Measurements from ENCODE around the gene PCGF2.

PCGF2 gene

GRCh38 chr17:38733982-38734973 lies 13.9 kb downstream of the PCGF2 start:
- Histone ChIP-seq H3K27ac (ENCODE audit: low read depth, low read length) (no peak overlapping the region), H3K36me3 (ENCODE audit: control insufficient read depth, insufficient read depth, low read length) (peaks cover 53% of the 10 kb centered on the region), H3K4me1 (ENCODE audit: control insufficient read depth, insufficient read depth, low read length) (peaks cover 3% of the 10 kb centered on the region; the same call in 1 of the 2 replicates)

GRCh38 chr17:38733282-38733981 lies 14.7 kb downstream of the PCGF2 start:
- H3K36me3 ChIP-seq (ENCODE audit: control insufficient read depth, insufficient read depth, low read length) = peaks cover 45% of the 10 kb centered on the region
- H3K27ac ChIP-seq (ENCODE audit: low read depth, low read length) = no peak overlapping the region

More at GRCh38 chr17:38733982-38734973, 13.9 kb downstream of the PCGF2 start:
- H3K4me3 ChIP-seq (ENCODE audit: low read depth, low read length) = no peak overlapping the region
- no peaks in the 10 kb centered on the region for H3K9me3 ChIP-seq (ENCODE audit: control insufficient read depth, insufficient read depth, low read length)
- no peak overlapping the region for H3K9ac ChIP-seq (ENCODE audit: low read depth, low read length)
- peaks cover 5% of the 10 kb centered on the region for H3K27me3 ChIP-seq (ENCODE audit: control insufficient read depth, insufficient read depth, low read length)

GRCh38 chr17:38732376-38733281 lies 15.5 kb downstream of the PCGF2 start:
- peaks cover 38% of the 10 kb centered on the region for H3K36me3 ChIP-seq (ENCODE audit: control insufficient read depth, insufficient read depth, low read length)
- H3K4me3 ChIP-seq (ENCODE audit: low read depth, low read length) = no peak overlapping the region
- H3K27ac ChIP-seq (ENCODE audit: low read depth, low read length) = no peak overlapping the region
- peaks cover 13% of the 10 kb centered on the region for H3K27me3 ChIP-seq (ENCODE audit: control insufficient read depth, insufficient read depth, low read length)
- no peaks in the 10 kb centered on the region for H3K9me3 ChIP-seq (ENCODE audit: control insufficient read depth, insufficient read depth, low read length)
- H3K4me1 ChIP-seq (ENCODE audit: control insufficient read depth, insufficient read depth, low read length) = peaks cover 3% of the 10 kb centered on the region; the same call in 1 of the 2 replicates
- H3K9ac ChIP-seq (ENCODE audit: low read depth, low read length) = no peak overlapping the region

More at GRCh38 chr17:38733282-38733981, 14.7 kb downstream of the PCGF2 start:
- Histone ChIP-seq H3K4me1 (ENCODE audit: control insufficient read depth, insufficient read depth, low read length) (peaks cover 3% of the 10 kb centered on the region; the same call in 1 of the 2 replicates), H3K9me3 (ENCODE audit: control insufficient read depth, insufficient read depth, low read length) (no peaks in the 10 kb centered on the region), H3K27me3 (ENCODE audit: control insufficient read depth, insufficient read depth, low read length) (peaks cover 13% of the 10 kb centered on the region), H3K9ac (ENCODE audit: low read depth, low read length) (no peak overlapping the region), H3K4me3 (ENCODE audit: low read depth, low read length) (no peak overlapping the region)

DNA sequence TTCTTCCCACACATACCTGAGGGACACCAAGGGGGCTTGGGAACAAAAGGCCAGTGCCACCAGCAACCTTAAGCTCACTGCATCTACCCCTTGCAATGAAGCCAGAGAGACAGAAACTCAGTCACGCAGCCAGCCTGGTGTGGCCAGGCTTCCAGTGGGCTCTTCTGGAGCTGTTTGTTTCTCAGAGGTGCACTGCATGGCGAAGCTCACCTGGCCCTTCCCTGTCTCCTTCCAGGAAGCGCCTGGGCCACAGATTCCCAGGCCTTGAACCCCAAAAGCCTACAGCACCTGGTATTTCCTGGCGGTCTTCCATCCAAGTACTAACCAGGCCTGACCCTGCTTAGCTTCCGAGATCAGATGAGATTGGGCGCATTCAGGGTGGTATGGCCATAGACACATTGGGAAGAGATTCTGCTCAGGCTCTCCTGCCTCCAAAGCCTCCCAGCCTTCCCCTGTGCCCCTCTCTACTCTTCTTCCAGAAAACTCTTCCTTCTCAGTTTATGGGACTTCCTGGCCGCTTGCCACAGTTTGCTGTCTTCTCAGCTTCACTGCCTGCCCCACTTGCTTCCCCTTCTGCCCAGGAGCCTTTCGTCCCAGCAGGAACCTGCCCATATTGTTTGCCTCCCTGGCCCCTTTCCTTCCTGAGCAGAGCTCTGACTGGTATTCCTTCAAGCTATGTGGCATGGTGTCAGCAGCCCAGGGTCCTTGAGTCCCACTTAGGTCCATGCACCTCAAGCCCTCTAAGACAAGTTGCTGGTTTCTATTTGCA lies 16.4 kb downstream of the PCGF2 start:
- Histone ChIP-seq H3K36me3 (ENCODE audit: control insufficient read depth, insufficient read depth, low read length) (peaks cover 29% of the 10 kb centered on the region), H3K9me3 (ENCODE audit: control insufficient read depth, insufficient read depth, low read length) (no peaks in the 10 kb centered on the region), H3K27me3 (ENCODE audit: control insufficient read depth, insufficient read depth, low read length) (peaks cover 13% of the 10 kb centered on the region), H3K4me3 (ENCODE audit: low read depth, low read length) (no peak overlapping the region), H3K27ac (ENCODE audit: low read depth, low read length) (no peak overlapping the region), H3K4me1 (ENCODE audit: control insufficient read depth, insufficient read depth, low read length) (peaks cover 3% of the 10 kb centered on the region; the same call in 1 of the 2 replicates), H3K9ac (ENCODE audit: low read depth, low read length) (no peak overlapping the region)

DNA sequence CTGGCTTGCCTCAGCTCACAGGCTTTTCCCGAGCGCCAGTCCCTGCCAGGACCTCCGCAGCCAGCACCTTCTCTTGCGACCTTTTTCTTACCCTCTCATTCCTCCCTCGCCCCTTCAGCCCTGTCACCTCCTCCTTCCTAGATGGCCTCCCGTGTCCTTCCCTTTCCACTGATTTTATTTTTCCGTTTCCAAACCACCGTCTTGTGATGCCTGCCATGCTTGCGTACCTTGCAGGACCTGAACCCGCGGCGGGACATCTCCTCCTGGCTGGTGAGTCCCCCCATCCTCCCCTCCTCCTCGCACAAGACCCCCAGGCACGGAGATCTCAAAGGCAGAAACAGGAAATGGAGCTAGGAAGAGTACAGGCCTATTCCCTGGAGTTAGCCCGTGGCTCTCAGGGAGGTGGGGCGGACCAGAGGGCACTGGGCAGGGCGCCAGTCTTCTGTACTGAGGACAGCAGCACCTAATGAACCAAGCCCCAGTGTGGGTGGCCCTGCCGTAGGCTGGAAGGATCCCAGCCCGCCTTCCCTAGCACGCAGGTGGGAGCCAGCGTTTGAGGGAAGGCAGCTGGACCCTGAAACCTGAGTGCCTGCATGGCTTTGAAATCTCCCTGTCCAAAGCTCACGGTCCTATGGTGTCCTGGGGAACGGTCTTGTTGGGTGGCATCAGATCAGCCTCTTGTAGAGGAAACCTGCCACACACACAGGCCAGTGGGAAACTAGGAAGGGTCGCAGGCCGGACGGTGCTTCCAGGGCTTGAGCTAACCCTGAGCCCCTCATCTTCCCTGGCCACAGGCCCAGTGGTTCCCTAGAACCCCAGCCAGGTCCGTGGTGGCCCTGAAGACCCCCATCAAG lies 17.4 kb downstream of the PCGF2 start:
- H3K27ac ChIP-seq (ENCODE audit: low read depth, low read length) = peak overlapping the region; percentile 65
- H3K27me3 ChIP-seq (ENCODE audit: control insufficient read depth, insufficient read depth, low read length) = peaks cover 13% of the 10 kb centered on the region
- H3K4me1 ChIP-seq (ENCODE audit: control insufficient read depth, insufficient read depth, low read length) = peaks cover 3% of the 10 kb centered on the region; the same call in 1 of the 2 replicates
- peaks cover 22% of the 10 kb centered on the region for H3K36me3 ChIP-seq (ENCODE audit: control insufficient read depth, insufficient read depth, low read length)
- no peaks in the 10 kb centered on the region for H3K9me3 ChIP-seq (ENCODE audit: control insufficient read depth, insufficient read depth, low read length)
- H3K9ac ChIP-seq (ENCODE audit: low read depth, low read length) = peak overlapping the region; percentile 3; the same call in 1 of the 2 replicates
- peak overlapping the region; percentile 67 for H3K4me3 ChIP-seq (ENCODE audit: low read depth, low read length)

DNA sequence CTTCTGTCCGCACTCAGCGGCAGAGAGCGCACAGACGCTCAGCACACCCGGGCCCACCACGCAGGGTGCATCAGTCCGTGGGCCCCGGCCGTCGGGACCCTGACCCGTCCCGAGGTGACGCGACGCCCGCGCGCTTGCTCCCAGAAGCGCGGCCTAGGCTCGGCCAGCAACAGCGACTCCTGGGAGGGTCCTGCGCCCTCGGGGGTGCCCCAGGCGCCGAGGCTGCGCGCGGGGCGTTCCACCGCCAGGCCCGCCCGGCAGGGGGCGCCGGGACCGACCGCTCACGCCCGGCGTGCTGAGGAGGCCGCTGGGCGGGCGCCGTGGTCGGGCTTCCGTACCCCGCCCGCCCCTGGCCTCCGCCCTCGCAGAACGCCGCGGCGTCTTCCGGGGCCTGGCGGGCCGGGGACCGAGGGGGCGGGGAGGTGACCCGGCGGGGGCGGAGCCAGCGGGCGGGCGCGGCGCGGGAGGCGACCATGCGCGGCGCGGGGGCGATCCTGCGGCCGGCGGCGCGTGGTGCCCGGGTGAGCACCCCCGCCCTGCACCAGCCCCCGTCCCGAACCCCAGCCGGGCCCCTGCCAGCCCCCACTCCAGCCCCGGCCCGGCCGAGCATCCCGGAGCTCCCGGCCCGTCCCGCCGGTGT lies 18.1 kb downstream of the PCGF2 start, which contains the start of gene CISD3:
Gene CISD3, plus strand, starts transcription at position 456 of the 640 bp plus-strand sequence. Its CDS starts 18 bp downstream, at position 474.
- Histone ChIP-seq H3K4me1 (ENCODE audit: control insufficient read depth, insufficient read depth, low read length) (peaks cover 3% of the 10 kb centered on the region; the same call in 1 of the 2 replicates), H3K9ac (ENCODE audit: low read depth, low read length) (peak within 1 kb of the TSS; percentile 46; the same call in 1 of the 2 replicates), H3K27me3 (ENCODE audit: control insufficient read depth, insufficient read depth, low read length) (peaks cover 13% of the 10 kb centered on the region), H3K9me3 (ENCODE audit: control insufficient read depth, insufficient read depth, low read length) (no peaks in the 10 kb centered on the region), H3K36me3 (ENCODE audit: control insufficient read depth, insufficient read depth, low read length) (peaks cover 17% of the 10 kb centered on the region), H3K4me3 (ENCODE audit: low read depth, low read length) (peak within 1 kb of the TSS; percentile 67), H3K27ac (ENCODE audit: low read depth, low read length) (peak within 1 kb of the TSS; percentile 65)

- H3K4me3 ChIP-seq (ENCODE audit: low read depth, low read length) = peak overlapping the region; percentile 67
- peak overlapping the region; percentile 38 for H3K27ac ChIP-seq (ENCODE audit: low read depth, low read length)
- no peaks in the 10 kb centered on the region for H3K9me3 ChIP-seq (ENCODE audit: control insufficient read depth, insufficient read depth, low read length)
- peaks cover 12% of the 10 kb centered on the region for H3K36me3 ChIP-seq (ENCODE audit: control insufficient read depth, insufficient read depth, low read length)
- H3K4me1 ChIP-seq (ENCODE audit: control insufficient read depth, insufficient read depth, low read length) = peaks cover 3% of the 10 kb centered on the region; the same call in 1 of the 2 replicates
- peak overlapping the region; percentile 46; the same call in 1 of the 2 replicates for H3K9ac ChIP-seq (ENCODE audit: low read depth, low read length)
- peaks cover 13% of the 10 kb centered on the region for H3K27me3 ChIP-seq (ENCODE audit: control insufficient read depth, insufficient read depth, low read length)
Measured at GRCh38 chr17:38729368-38729885, 18.7 kb downstream of the PCGF2 start.

GRCh38 chr17:38728290-38728831 lies 19.8 kb downstream of the PCGF2 start:
- H3K9ac ChIP-seq (ENCODE audit: low read depth, low read length) = no peak overlapping the region
- no peak overlapping the region for H3K4me3 ChIP-seq (ENCODE audit: low read depth, low read length)
- H3K27me3 ChIP-seq (ENCODE audit: control insufficient read depth, insufficient read depth, low read length) = peaks cover 13% of the 10 kb centered on the region
- peaks cover 3% of the 10 kb centered on the region; the same call in 1 of the 2 replicates for H3K4me1 ChIP-seq (ENCODE audit: control insufficient read depth, insufficient read depth, low read length)
- no peaks in the 10 kb centered on the region for H3K9me3 ChIP-seq (ENCODE audit: control insufficient read depth, insufficient read depth, low read length)
- H3K27ac ChIP-seq (ENCODE audit: low read depth, low read length) = no peak overlapping the region
- H3K36me3 ChIP-seq (ENCODE audit: control insufficient read depth, insufficient read depth, low read length) = peaks cover 5% of the 10 kb centered on the region; the same call in 1 of the 2 replicates

Data from HUES48 (cell line).